Loucy (cell line): ENCODE measurements around the gene RPE.

Experiments
- H2AFZ ChIP-seq: fragments of 200-600 bp; sonication (generic); 2 replicates; pipeline ENCODE4 v1.6.0; 2016; ENCODE audit warnings: antibody characterized with exemption, mild to moderate bottlenecking, low read length, moderate library complexity
- H3F3A ChIP-seq: fragments of 200-600 bp; 2 replicates; pipeline ENCODE4 v1.6.0; 2016; ENCODE audit warnings: antibody characterized with exemption, low read depth, mild to moderate bottlenecking
- H3K27me3 ChIP-seq: fragments of 200-600 bp; sonication (generic); 2 replicates; pipeline ENCODE4 v1.6.1; 2014; ENCODE audit warnings: low read length, mild to moderate bottlenecking; ENCODE audit not compliant: insufficient read depth, poor library complexity, severe bottlenecking
- H3K36me3 ChIP-seq: fragments of 200-600 bp; sonication (generic); 2 replicates; pipeline ENCODE4 v1.6.1; 2016; ENCODE audit warnings: low read length; ENCODE audit not compliant: insufficient read depth
- H3K4me1 ChIP-seq: fragments of 200-600 bp; sonication (generic); 2 replicates; pipeline ENCODE4 v1.5.1; 2014; ENCODE audit warnings: low read length, mild to moderate bottlenecking; ENCODE audit not compliant: insufficient read depth, poor library complexity, severe bottlenecking
- H3K4me2 ChIP-seq: fragments of 200-600 bp; sonication (generic); 2 replicates; pipeline ENCODE4 v1.6.0; 2014; ENCODE audit warnings: antibody characterized with exemption, low read length, low read depth, mild to moderate bottlenecking; ENCODE audit not compliant: poor library complexity, severe bottlenecking
- H3K4me3 ChIP-seq: fragments of 200-600 bp; sonication (generic); 2 replicates; pipeline ENCODE4 v1.5.1; 2014; ENCODE audit warnings: low read length, mild to moderate bottlenecking, mixed read lengths; ENCODE audit not compliant: poor library complexity, severe bottlenecking
- H3K79me2 ChIP-seq: fragments of 200-600 bp; sonication (generic); 2 replicates; pipeline ENCODE4 v1.6.1; 2014; ENCODE audit warnings: low read length; ENCODE audit not compliant: insufficient read depth
- H3K9ac ChIP-seq: fragments of 200-600 bp; sonication (generic); 2 replicates; pipeline ENCODE4 v1.6.0; 2014; ENCODE audit warnings: mild to moderate bottlenecking, low read depth, low read length, moderate library complexity; ENCODE audit not compliant: poor library complexity, severe bottlenecking
- H3K9me2 ChIP-seq: fragments of 200-600 bp; sonication (generic); replicated peaks from 2 replicates; pipeline ENCODE4 v1.6.1; 2016; ENCODE audit warnings: low read depth, low read length, mixed read lengths
- H3K9me3 ChIP-seq: fragments of 200-600 bp; sonication (generic); 2 replicates; pipeline ENCODE4 v1.6.1; 2014; ENCODE audit warnings: mild to moderate bottlenecking, antibody characterized with exemption, low read length, low read depth; ENCODE audit not compliant: insufficient read depth
- H4K20me1 ChIP-seq: fragments of 200-600 bp; sonication (generic); 2 replicates; pipeline ENCODE4 v1.6.0; 2014; ENCODE audit warnings: antibody characterized with exemption, low read length, mild to moderate bottlenecking; ENCODE audit not compliant: insufficient read depth, poor library complexity, severe bottlenecking
- EZH2phosphoT487 ChIP-seq: fragments of 200-600 bp; IDR thresholded peaks from 2 replicates; pipeline ENCODE4 v1.6.1; 2018; ENCODE audit warnings: antibody characterized with exemption, mild to moderate bottlenecking, moderate library complexity, borderline replicate concordance
- TF ChIP-seq, protein P1 (sequence below): fragments of 200-600 bp; sonication (generic); conservative IDR thresholded peaks from 2 replicates; pipeline ENCODE4 v1.5.1; 2014; ENCODE audit warnings: mild to moderate bottlenecking, antibody characterized with exemption, low read length

RPE gene

GRCh38 chr2:210002158-210003157 lies at the start of gene RPE:
RPE (plus strand) TSS chr2:210002638; CDS start chr2:210002662, 24 bp downstream.
- Histone ChIP-seq H4K20me1 (peaks cover 47% of the 10 kb centered on the region), H3K9ac (peak within 1 kb of the TSS; percentile 83), H3K4me3 (peak within 1 kb of the TSS; percentile 87), H3F3A (no peaks in the 10 kb centered on the region), H3K27me3 (no peaks in the 10 kb centered on the region), H3K9me2 (no peaks in the 10 kb centered on the region), H3K9me3 (no peaks in the 10 kb centered on the region), H3K4me2 (peak within 1 kb of the TSS; percentile 91), H3K4me1 (peaks cover 42% of the 10 kb centered on the region), H3K36me3 (no peaks in the 10 kb centered on the region), H3K79me2 (peaks cover 50% of the 10 kb centered on the region), H2AFZ (peak within 1 kb of the TSS; percentile 95)
- TF ChIP-seq, protein P1, sequence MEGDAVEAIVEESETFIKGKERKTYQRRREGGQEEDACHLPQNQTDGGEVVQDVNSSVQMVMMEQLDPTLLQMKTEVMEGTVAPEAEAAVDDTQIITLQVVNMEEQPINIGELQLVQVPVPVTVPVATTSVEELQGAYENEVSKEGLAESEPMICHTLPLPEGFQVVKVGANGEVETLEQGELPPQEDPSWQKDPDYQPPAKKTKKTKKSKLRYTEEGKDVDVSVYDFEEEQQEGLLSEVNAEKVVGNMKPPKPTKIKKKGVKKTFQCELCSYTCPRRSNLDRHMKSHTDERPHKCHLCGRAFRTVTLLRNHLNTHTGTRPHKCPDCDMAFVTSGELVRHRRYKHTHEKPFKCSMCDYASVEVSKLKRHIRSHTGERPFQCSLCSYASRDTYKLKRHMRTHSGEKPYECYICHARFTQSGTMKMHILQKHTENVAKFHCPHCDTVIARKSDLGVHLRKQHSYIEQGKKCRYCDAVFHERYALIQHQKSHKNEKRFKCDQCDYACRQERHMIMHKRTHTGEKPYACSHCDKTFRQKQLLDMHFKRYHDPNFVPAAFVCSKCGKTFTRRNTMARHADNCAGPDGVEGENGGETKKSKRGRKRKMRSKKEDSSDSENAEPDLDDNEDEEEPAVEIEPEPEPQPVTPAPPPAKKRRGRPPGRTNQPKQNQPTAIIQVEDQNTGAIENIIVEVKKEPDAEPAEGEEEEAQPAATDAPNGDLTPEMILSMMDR: no peak
- no peak for TF ChIP-seq EZH2phosphoT487

- Histone ChIP-seq H3K4me2 (no peak overlapping the region), H3K36me3 (no peaks in the 10 kb centered on the region), H4K20me1 (no peaks in the 10 kb centered on the region), H3K27me3 (no peaks in the 10 kb centered on the region), H3K9me3 (no peaks in the 10 kb centered on the region), H3K4me1 (no peaks in the 10 kb centered on the region), H3F3A (no peaks in the 10 kb centered on the region), H3K4me3 (no peak overlapping the region), H3K9me2 (no peaks in the 10 kb centered on the region), H2AFZ (no peak overlapping the region), H3K79me2 (no peaks in the 10 kb centered on the region), H3K9ac (no peak overlapping the region)
- TF ChIP-seq EZH2phosphoT487: no peak
- TF ChIP-seq, protein P1: no peak
These were observed 46.2 kb upstream of the RPE start for GRCh38 chr2:209956271-209956670.

GRCh38 chr2:209958016-209958415 lies 44.4 kb upstream of the RPE start:
- no peaks in the 10 kb centered on the region for H3K27me3 ChIP-seq
- H3K4me1 ChIP-seq: no peaks in the 10 kb centered on the region
- no peak for TF ChIP-seq EZH2phosphoT487
- TF ChIP-seq, protein P1: no peak

More at GRCh38 chr2:209958016-209958415, 44.4 kb upstream of the RPE start:
- no peaks in the 10 kb centered on the region for H3F3A ChIP-seq
- H3K9ac ChIP-seq: no peak overlapping the region
- no peaks in the 10 kb centered on the region for H3K36me3 ChIP-seq
- H4K20me1 ChIP-seq: no peaks in the 10 kb centered on the region
- no peak overlapping the region for H3K4me2 ChIP-seq
- no peaks in the 10 kb centered on the region for H3K9me2 ChIP-seq
- no peaks in the 10 kb centered on the region for H3K9me3 ChIP-seq
- no peak overlapping the region for H2AFZ ChIP-seq
- H3K79me2 ChIP-seq: no peaks in the 10 kb centered on the region
- no peak overlapping the region for H3K4me3 ChIP-seq
